ENCODE data around the gene EIF6.

DNA sequence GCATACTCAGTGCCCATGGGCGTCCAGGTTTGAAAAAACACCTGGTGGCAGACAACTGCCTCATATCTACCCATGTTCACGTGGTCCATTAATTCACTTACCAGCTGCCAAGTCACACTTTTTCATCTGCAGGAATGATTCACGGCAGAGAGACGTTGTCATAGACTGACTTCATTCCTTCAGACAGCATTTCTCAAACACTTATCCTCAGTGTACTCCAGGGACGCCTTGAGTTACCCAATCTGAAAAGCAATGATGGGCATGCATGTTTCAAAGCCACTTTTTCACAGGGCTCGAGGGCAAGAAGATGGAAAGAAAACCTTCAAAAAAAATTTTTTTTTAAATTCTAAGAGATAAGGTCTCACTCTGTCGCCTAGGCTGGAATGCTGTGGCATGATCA lies 12.7 kb downstream of the EIF6 start:
- TF ChIP-seq, protein P1, sequence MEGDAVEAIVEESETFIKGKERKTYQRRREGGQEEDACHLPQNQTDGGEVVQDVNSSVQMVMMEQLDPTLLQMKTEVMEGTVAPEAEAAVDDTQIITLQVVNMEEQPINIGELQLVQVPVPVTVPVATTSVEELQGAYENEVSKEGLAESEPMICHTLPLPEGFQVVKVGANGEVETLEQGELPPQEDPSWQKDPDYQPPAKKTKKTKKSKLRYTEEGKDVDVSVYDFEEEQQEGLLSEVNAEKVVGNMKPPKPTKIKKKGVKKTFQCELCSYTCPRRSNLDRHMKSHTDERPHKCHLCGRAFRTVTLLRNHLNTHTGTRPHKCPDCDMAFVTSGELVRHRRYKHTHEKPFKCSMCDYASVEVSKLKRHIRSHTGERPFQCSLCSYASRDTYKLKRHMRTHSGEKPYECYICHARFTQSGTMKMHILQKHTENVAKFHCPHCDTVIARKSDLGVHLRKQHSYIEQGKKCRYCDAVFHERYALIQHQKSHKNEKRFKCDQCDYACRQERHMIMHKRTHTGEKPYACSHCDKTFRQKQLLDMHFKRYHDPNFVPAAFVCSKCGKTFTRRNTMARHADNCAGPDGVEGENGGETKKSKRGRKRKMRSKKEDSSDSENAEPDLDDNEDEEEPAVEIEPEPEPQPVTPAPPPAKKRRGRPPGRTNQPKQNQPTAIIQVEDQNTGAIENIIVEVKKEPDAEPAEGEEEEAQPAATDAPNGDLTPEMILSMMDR (IDR thresholded peaks at IDR 0.05; ENCODE audit: extremely low read depth in 1 of 2, insufficient read depth in 1 of 2, low read depth in 1 of 2, low read length in 2 of 2), result no peak
- TF ChIP-seq GATA2 (IDR thresholded peaks at IDR 0.05; ENCODE audit: insufficient read depth, insufficient read length, low read depth, low read length) (no peak), EZH2 (IDR thresholded peaks at IDR 0.05; ENCODE audit: borderline replicate concordance, low read depth, low read length, severe bottlenecking) (no peak), POLR2A (IDR thresholded peaks at IDR 0.05; ENCODE audit: low read depth, low read length) (no peak), JUN (IDR thresholded peaks at IDR 0.05; ENCODE audit: borderline replicate concordance, insufficient read depth, insufficient read length, low read depth) (no peak), MYC (IDR thresholded peaks at IDR 0.05; ENCODE audit: low read depth, low read length) (no peak)

Measured in endothelial cell of umbilical vein (primary cell).